Renal pelvis (tissue), 4 donors: ENCODE measurements around the gene MYO10. TPM values are rescaled to one million over a fixed set of nuclear protein-coding genes. Genes with fewer than 3 reads are reported as not detected.

Experiments
- DNase-seq: peaks from one replicate; pipeline ENCODE4 v3.0.0-alpha.2; 2013
- polyA plus RNA-seq, 3 donors: library from polyadenylated mRNA; unstranded; fragments of 120-200 nt; gene quantifications; one replicate each; pipeline ENCODE4 v1.2.1, GENCODE V29; 2013; ENCODE audit not compliant: insufficient read length in 3 of 3

Gene MYO10
- polyA plus RNA-seq, 3 donors = 38.8 to 50.8 (median 41.7) TPM

DNA sequence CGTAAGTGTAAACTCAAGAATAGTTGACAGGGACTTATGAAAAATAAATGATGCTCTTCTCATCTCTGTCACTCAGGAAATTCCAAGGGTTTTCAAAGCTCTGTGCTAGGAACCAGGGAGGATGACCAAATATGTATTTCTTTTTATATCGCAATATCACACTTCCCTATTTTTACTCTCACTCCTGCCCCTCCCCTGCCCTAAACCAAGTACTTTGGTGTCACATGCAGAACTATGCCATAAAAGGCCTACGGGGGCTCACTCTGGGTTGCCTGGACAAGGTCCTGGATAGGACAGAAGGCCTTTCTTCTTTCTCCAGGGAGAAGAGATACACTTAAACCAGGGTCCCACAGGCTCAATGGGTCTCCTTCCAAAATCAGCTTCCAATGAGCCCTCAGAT, 311.0 kb downstream of the MYO10 start:
- DNase-seq = no peak

DNA sequence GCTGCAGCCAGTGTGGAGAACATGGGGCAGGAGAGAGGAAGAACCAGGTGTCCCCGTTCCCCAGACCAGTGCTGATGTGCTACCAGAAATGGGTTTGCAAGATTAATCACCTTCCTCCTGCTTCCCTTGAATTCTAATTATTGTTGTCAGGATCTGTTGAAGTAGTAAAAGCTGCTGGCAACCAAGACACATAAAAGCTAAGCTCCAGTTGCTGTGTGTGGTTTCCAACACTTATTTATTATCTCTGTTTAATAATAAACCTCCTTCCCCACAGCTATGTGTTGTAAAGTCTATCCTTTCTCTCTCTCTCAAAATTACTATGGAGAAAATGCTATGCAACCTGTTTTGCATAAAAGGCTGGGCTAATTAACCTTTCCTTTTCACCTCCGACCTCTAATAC, 317.0 kb downstream of the MYO10 start:
- no peak for DNase-seq

DNA sequence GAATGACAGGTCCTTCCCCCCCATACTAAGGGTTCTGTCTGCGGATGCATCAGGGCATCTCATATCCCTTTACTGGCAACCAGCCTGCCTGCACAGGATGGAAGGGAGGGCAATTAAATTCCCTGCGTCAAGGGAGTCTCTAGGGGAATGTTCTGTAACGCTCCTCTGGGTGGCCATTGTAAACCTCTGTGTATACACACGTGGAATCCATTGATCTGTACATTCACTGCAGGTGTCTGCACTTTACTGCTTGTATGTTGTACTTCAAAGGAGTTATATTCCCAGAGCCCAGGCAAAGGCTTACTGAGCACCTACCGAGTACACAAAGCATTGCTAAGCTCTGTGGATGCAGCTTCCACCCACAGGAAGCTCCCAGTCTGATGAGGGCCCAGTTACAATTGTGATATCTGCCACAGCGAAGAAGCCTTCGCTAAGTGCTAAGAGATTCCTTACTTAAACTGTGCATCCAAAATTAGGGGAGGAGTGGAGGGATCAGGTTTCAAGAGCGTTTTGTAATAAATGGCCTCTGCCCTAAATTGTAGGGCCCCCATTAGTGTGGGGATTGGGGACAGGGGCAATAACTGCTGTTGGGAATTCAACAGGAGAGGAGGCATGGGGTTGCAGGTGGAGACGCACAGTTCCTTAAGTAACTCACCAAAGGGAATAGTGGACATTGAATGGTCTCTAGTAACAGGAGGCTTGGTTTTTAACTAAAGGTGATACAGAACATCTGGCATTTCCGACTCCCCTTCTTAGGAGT, 317.8 kb downstream of the MYO10 start:
- DNase-seq = no peak

DNA sequence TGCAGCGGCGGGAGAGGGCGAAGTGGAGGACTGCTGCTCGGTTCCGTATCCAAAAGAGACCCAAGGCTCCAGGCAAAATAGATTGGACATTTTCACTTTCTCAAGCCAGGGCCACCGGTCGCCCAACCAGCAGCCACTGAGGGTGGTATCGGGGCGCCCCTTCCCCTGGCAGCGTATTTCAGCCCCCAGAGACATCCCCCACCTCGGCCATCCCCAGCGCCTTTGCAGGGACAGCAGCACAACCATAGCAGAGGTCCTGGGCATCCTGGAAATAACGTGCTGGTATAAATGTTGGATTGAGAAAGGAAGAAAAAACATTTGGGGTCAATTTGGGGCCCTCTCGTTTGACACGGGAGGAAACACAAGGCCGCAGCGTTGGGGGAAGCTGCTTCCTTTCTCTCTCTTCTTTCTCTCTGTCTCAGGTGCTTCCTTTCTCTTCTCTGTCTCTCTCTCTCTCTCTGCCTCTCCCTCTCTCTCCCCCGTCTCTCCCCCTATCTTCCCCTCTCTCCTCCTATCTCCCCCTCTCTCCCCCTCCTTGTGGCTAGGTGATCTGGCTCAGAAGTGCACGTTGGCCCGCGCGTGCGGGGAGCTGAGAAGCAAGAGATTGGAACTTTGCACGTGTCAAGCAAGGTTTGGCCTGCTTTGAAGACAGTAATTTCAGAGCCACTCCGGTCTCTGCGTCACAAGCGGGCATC, 318.7 kb downstream of the MYO10 start:
- no peak for DNase-seq

DNA sequence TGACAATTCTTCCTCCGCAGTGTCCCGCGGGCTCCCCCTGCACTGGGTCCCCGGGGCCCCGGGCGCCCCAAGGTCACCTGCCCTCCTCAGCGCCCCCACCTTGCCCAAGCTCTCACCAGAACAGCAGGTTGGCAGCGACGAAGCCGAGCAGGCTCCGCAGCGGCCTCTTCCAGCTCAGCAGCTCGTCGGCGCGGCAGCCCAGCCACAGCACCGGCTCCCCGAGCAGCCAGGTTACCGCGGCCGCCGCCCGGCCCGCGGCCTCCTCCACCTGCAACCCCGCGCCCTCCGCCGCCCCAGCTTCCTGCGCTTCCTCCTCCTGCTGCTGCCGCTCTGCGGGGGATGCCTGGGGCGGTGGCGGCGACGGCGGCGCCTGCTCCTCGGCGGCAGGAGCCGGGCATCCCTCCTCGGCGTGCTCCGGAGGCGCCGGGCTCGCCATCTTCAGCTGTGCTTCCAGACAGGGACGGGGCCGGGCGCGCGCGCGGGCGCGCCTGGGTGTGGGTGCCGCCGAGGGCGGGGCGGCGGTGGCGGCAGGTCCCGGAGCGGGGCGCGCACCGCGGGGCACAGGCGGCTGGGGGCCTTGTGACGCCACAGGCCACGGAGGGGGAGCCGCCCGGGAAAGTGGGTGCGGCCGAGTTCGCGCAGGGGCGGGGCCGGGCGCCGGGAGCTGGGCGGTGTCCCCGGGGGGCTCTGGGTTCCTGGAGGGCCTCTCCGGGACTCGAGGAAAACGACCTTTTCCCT, 319.4 kb downstream of the MYO10 start, which contains the start of gene RETREG1:
TSS of gene RETREG1 (minus strand) at position 462 of the 738 bp plus-strand sequence. CDS start at position 436, 26 bp downstream.
- DNase-seq = peak; percentile 42

DNA sequence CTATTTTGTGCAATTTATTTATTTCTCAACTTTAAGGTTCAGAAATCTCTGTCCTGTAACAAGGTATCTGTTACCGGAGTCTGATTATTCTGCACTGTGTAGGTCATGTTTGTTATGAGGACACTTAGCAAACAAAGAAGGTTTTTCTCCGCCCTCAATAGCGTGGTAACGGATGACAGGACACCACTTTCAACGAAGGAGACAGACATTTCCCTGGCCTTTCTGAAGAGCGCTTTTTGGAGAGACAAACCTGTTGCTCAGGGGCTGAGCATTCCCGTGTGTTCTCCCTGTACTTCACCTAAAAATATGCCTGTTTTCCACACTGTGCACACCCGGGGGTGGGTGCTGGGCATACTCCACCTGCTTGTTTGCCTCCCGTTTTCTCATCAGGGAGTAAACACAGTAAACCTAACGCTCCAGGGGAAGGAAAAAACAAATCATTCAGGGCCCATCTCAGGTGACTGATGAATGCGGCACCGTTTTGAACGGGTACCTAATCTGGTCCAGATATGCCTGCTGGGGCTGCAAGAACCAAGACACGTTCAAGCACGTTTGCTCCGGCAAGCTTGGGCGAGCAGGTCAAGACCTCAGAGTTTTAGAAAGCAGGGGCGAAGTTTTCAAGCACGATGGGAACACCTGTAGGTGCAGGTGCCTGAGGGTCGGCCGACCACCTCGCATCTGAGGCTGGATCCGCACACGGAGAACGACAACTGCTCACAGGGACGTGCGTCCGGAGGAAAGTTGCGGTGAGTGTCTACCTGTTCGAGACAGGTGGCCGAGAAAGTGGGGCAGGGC, 320.1 kb downstream of the MYO10 start:
- no peak for DNase-seq

DNA sequence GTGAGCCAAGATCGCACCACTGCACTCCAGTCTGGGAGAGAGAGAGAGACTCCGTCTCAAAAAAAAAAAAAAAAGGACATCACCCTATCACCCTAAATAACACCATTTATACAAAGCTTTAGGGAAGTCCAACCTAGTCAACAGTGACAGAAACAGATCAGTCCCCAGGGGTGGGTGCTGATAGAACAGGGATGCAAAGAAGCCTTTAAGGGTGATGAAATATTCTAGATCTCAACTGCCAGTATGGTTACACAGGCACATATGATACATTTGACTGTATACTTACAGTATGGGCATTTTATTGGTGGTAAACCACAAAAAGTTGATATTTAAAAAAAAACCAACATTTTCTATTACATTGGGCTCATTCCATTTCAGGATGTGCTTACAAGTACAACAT, 324.1 kb downstream of the MYO10 start:
- no peak for DNase-seq
